ENCODE results near the gene PIM2.
A peak's percentile ranks its signal among the peaks of the same experiment; 100 is the strongest.

PIM2 gene

GRCh38 chrX:48934581-48935300, 15.9 kb upstream of the PIM2 start:
- DNase-seq = no peak

GRCh38 chrX:48933757-48934156, 14.9 kb upstream of the PIM2 start:
- no peak for DNase-seq

- DNase-seq = no peak
Observed at GRCh38 chrX:48927736-48928382, 9.0 kb upstream of the PIM2 start.

- no peak for DNase-seq
Observed at GRCh38 chrX:48927123-48927522, 8.3 kb upstream of the PIM2 start.

- no peak for DNase-seq
Observed at GRCh38 chrX:48924270-48924669, 5.4 kb upstream of the PIM2 start.

- no peak for DNase-seq
Observed at GRCh38 chrX:48923771-48924170, 4.9 kb upstream of the PIM2 start.

GRCh38 chrX:48920718-48921104, 1.9 kb upstream of the PIM2 start:
- no peak for DNase-seq

GRCh38 chrX:48919947-48920717, 1.3 kb upstream of the PIM2 start:
- no peak for DNase-seq

- DNase-seq = no peak
Observed at GRCh38 chrX:48919360-48919841, 577 bp upstream of the PIM2 start.

- DNase-seq = no peak
Observed at GRCh38 chrX:48918301-48918642, 552 bp downstream of the PIM2 start.

- DNase-seq = peak; percentile 87
Observed at GRCh38 chrX:48917139-48918001, 1.5 kb downstream of the PIM2 start.

GRCh38 chrX:48914593-48915493, 4.0 kb downstream of the PIM2 start:
- DNase-seq = no peak

- no peak for DNase-seq
Observed at GRCh38 chrX:48913605-48914366, 5.0 kb downstream of the PIM2 start.

GRCh38 chrX:48911412-48912182, 7.2 kb downstream of the PIM2 start, which contains the start of gene SLC35A2:
Gene SLC35A2, minus strand, starts transcription at chrX:48911646. Its CDS starts 10 bp downstream, at chrX:48911636.
- DNase-seq = peak; percentile 83

GRCh38 chrX:48910926-48911411, 7.9 kb downstream of the PIM2 start:
- DNase-seq = no peak

GRCh38 chrX:48909703-48910294, 9.0 kb downstream of the PIM2 start:
- DNase-seq = no peak

GRCh38 chrX:48908600-48908999, 10.2 kb downstream of the PIM2 start:
- DNase-seq = no peak

- no peak for DNase-seq
Observed at GRCh38 chrX:48905090-48905790, 13.6 kb downstream of the PIM2 start.

- no peak for DNase-seq
Observed at GRCh38 chrX:48904626-48905025, 14.2 kb downstream of the PIM2 start.
